Measurements from ENCODE around the gene B3GALT6. TPM values are rescaled to one million over a fixed set of nuclear protein-coding genes. Genes with fewer than 3 reads are reported as not detected.
A peak's percentile ranks its signal among the peaks of the same experiment; 100 is the strongest.

Gene B3GALT6
- total and polyA plus RNA-seq, 12 donors: 7.3 to 16.2 (median 9.1) TPM

- no peaks in the 10 kb centered on the region for H3K9me3 ChIP-seq
- peaks cover 0 to 35% (median 22%) of the 10 kb centered on the region in 9 donors for H3K4me1 ChIP-seq
- no peaks in the 10 kb centered on the region for H3K27me3 ChIP-seq
- ATAC-seq: peak in 6 of 8 donors; percentile 4 to 57 (median 33)
- peaks cover 0 to 85% (median 28%) of the 10 kb centered on the region in 9 donors for H3K36me3 ChIP-seq
- TF ChIP-seq CTCF (IDR thresholded peaks at IDR 0.05): no peak
- H3K4me3 ChIP-seq: no peak overlapping the region
- WGBS, 2 donors: 55 to 61% methylated on average over 16 of the region's 16 CpGs
- intact Hi-C loops (cut with DNase I): no loop called here
- H3K27ac ChIP-seq: peak overlapping the region in 5 of 10 donors; percentile 5 to 56 (median 24)
- no peak for DNase-seq
Measured at GRCh38 chr1:1260843-1261560, 29.0 kb downstream of the B3GALT6 start.

GRCh38 chr1:1262071-1262470 is 30.0 kb downstream of the B3GALT6 start:
- intact Hi-C loops (cut with DNase I): no loop called here
- no peak for ATAC-seq
- DNase-seq: no peak
- TF ChIP-seq CTCF (IDR thresholded peaks at IDR 0.05): no peak
- peaks cover 0 to 84% (median 28%) of the 10 kb centered on the region in 9 donors for H3K36me3 ChIP-seq
- H3K27ac ChIP-seq: no peak overlapping the region
- 95 to 96% methylated on average over 16 to 17 of the region's 17 CpGs for WGBS, 2 donors
- no peaks in the 10 kb centered on the region for H3K27me3 ChIP-seq
- H3K9me3 ChIP-seq: no peaks in the 10 kb centered on the region
- peaks cover 0 to 35% (median 22%) of the 10 kb centered on the region in 9 donors for H3K4me1 ChIP-seq
- H3K4me3 ChIP-seq: no peak overlapping the region

GRCh38 chr1:1262758-1263157 is 30.7 kb downstream of the B3GALT6 start:
- no peaks in the 10 kb centered on the region for H3K9me3 ChIP-seq
- 93 to 95% methylated on average over 8 of the region's 8 CpGs for WGBS, 2 donors
- no peak overlapping the region for H3K27ac ChIP-seq
- no peak for TF ChIP-seq CTCF (IDR thresholded peaks at IDR 0.05)
- intact Hi-C loops (cut with DNase I): no loop called here
- H3K27me3 ChIP-seq: no peaks in the 10 kb centered on the region
- H3K4me3 ChIP-seq: no peak overlapping the region
- H3K36me3 ChIP-seq: peaks cover 0 to 90% (median 28%) of the 10 kb centered on the region in 9 donors
- peaks cover 0 to 35% (median 22%) of the 10 kb centered on the region in 9 donors for H3K4me1 ChIP-seq
- DNase-seq (no peak), ATAC-seq (no peak)

GRCh38 chr1:1264026-1264425 is 32.0 kb downstream of the B3GALT6 start:
- Histone ChIP-seq H3K4me1 (peaks cover 0 to 40% (median 22%) of the 10 kb centered on the region in 9 donors), H3K27ac (no peak overlapping the region), H3K36me3 (peaks cover 0 to 97% (median 28%) of the 10 kb centered on the region in 9 donors), H3K4me3 (no peak overlapping the region), H3K27me3 (no peaks in the 10 kb centered on the region), H3K9me3 (no peaks in the 10 kb centered on the region)
- no peak for ATAC-seq
- WGBS, 2 donors: 88 to 92% methylated on average over 9 of the region's 9 CpGs
- intact Hi-C loops (cut with DNase I): no loop called here
- TF ChIP-seq CTCF (IDR thresholded peaks at IDR 0.05): no peak
- no peak for DNase-seq
